ENCODE data around the gene GPR176.

DNA sequence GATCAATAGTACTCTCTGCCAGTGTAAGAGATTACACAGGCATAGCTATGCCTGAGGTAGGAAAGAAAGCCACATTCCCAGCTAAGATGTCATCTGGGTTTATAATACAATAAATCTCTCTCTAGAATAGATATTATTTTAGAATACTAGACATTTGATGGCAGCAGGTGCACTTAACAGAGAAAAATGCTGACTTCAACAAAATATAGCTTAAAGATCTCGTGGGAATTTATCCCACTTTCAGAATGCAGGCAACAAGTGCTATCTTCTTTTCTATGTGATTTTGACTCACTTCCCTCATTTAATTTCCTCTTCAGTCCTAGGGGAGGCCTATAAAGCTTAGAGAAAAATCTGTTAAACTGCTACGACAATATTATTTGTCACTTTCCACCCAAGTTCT, 76.5 kb downstream of the GPR176 start:
- TF ChIP-seq, protein P1, sequence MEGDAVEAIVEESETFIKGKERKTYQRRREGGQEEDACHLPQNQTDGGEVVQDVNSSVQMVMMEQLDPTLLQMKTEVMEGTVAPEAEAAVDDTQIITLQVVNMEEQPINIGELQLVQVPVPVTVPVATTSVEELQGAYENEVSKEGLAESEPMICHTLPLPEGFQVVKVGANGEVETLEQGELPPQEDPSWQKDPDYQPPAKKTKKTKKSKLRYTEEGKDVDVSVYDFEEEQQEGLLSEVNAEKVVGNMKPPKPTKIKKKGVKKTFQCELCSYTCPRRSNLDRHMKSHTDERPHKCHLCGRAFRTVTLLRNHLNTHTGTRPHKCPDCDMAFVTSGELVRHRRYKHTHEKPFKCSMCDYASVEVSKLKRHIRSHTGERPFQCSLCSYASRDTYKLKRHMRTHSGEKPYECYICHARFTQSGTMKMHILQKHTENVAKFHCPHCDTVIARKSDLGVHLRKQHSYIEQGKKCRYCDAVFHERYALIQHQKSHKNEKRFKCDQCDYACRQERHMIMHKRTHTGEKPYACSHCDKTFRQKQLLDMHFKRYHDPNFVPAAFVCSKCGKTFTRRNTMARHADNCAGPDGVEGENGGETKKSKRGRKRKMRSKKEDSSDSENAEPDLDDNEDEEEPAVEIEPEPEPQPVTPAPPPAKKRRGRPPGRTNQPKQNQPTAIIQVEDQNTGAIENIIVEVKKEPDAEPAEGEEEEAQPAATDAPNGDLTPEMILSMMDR (IDR thresholded peaks at IDR 0.05) = no peak
- TF ChIP-seq EP300 (IDR thresholded peaks at IDR 0.05) = no peak

Data from tibial nerve (tissue), 4 donors.